ENCODE results near the gene CWC27.

GRCh38 chr5:64834037-64834436 lies 65.3 kb downstream of the CWC27 start:
- TF ChIP-seq POLR2A (IDR thresholded peaks at IDR 0.05) (no peak), CTCF (IDR thresholded peaks at IDR 0.05) (no peak)

Measured in testis (tissue), 2 donors.